RWPE2 (cell line): ENCODE measurements around the gene SPAAR.

ENCODE experiments used
- ATAC-seq: fragments of 200-7000 bp; cut with Tn5 transposase; 3 replicates; pipeline ENCODE4 v1.9.1; 2021; ENCODE audit warnings: low read depth
- DNase-seq: peaks from one replicate; pipeline ENCODE4 v3.0.0-alpha.2; 2020; ENCODE audit warnings: low spot score
- H3K27ac ChIP-seq: fragments of 450-650 bp; 2 replicates; pipeline ENCODE4 v1.5.1; 2017; ENCODE audit warnings: mild to moderate bottlenecking; ENCODE audit not compliant: poor library complexity, severe bottlenecking
- H3K27me3 ChIP-seq: fragments of 250-450 bp; sonication (Bioruptor Pico); 2 replicates; pipeline ENCODE4 v1.5.1; 2021; ENCODE audit warnings: mild to moderate bottlenecking, moderate library complexity; ENCODE audit not compliant: insufficient read depth, poor library complexity, severe bottlenecking
- H3K36me3 ChIP-seq: fragments of 250-450 bp; sonication (Bioruptor Pico); 2 replicates; pipeline ENCODE4 v1.5.1; 2020; ENCODE audit warnings: low read depth, mild to moderate bottlenecking, moderate library complexity
- H3K4me1 ChIP-seq: fragments of 250-450 bp; sonication (Bioruptor Pico); 2 replicates; pipeline ENCODE4 v1.5.1; 2021; ENCODE audit warnings: mild to moderate bottlenecking, moderate library complexity; ENCODE audit not compliant: insufficient read depth, poor library complexity, severe bottlenecking
- H3K4me3 ChIP-seq: fragments of 250-450 bp; sonication (Bioruptor Pico); 2 replicates; pipeline ENCODE4 v1.5.1; 2021; ENCODE audit warnings: mild to moderate bottlenecking, moderate library complexity; ENCODE audit not compliant: severe bottlenecking
- H3K9me3 ChIP-seq: fragments of 250-450 bp; sonication (Bioruptor Pico); 2 replicates; pipeline ENCODE4 v1.5.1; 2021; ENCODE audit warnings: mild to moderate bottlenecking, moderate library complexity; ENCODE audit not compliant: severe bottlenecking
- TF ChIP-seq, protein P1 (sequence below): fragments of 450-650 bp; IDR thresholded peaks from one replicate; pipeline ENCODE4 v1.5.1; 2017; ENCODE audit warnings: mild to moderate bottlenecking, moderate library complexity; ENCODE audit not compliant: poor library complexity, severe bottlenecking

SPAAR gene, protein sequence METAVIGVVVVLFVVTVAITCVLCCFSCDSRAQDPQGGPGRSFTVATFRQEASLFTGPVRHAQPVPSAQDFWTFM

DNA sequence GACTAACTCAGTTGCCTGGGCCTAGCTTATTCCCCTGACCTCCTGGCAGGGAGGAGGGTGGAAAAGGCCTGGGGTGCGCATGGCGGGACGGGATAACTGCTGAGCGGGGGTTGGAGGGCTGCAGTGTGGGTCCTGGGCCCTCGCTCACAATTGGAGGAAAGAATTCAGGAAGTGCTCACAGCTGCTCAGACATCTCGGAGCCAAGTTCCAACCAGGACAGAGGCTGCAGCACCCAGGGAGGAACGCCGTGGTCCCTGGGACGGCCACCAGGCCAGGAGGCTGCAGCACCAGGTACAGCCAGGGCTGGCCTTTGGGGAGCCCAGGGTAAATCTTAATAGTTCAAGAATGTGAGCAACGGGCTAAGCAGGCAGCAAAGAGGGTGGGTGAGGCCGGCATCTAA is at the start of gene SPAAR:
SPAAR (plus strand) TSS at position 217 of the 400 bp plus-strand sequence. CDS start 974 bp downstream, outside the sequence.
- ATAC-seq (no peak), DNase-seq (no peak)
- Histone ChIP-seq H3K27me3 (no peaks in the 10 kb centered on the region), H3K36me3 (no peaks in the 10 kb centered on the region), H3K4me1 (peaks cover 44% of the 10 kb centered on the region), H3K4me3 (no peak within 1 kb of the TSS), H3K27ac (peak within 1 kb of the TSS; percentile 99), H3K9me3 (no peaks in the 10 kb centered on the region)
- TF ChIP-seq, protein P1, sequence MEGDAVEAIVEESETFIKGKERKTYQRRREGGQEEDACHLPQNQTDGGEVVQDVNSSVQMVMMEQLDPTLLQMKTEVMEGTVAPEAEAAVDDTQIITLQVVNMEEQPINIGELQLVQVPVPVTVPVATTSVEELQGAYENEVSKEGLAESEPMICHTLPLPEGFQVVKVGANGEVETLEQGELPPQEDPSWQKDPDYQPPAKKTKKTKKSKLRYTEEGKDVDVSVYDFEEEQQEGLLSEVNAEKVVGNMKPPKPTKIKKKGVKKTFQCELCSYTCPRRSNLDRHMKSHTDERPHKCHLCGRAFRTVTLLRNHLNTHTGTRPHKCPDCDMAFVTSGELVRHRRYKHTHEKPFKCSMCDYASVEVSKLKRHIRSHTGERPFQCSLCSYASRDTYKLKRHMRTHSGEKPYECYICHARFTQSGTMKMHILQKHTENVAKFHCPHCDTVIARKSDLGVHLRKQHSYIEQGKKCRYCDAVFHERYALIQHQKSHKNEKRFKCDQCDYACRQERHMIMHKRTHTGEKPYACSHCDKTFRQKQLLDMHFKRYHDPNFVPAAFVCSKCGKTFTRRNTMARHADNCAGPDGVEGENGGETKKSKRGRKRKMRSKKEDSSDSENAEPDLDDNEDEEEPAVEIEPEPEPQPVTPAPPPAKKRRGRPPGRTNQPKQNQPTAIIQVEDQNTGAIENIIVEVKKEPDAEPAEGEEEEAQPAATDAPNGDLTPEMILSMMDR: no peak

DNA sequence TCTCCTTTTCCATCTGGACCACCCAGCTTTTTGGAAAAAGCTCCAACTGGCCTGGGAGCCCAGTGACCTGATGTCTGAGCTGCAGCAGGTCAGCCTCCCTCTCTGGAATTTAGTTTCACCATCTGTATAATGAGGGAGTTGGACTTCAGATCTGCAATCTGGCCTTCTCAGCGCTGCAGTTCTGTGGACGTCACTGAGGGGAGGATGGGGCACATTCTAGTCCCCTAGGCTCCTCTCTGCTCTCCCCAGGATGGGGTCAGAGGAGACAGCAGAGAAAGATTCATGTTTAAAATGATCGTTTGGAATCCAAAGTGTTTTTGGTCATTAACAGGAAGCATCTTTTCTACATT is 49.3 kb upstream of the SPAAR start:
- Histone ChIP-seq H3K27ac (no peak overlapping the region), H3K4me1 (no peaks in the 10 kb centered on the region), H3K4me3 (no peak overlapping the region), H3K27me3 (no peaks in the 10 kb centered on the region), H3K9me3 (no peaks in the 10 kb centered on the region), H3K36me3 (no peaks in the 10 kb centered on the region)
- DNase-seq: no peak
- TF ChIP-seq, protein P1: no peak
- no peak for ATAC-seq

DNA sequence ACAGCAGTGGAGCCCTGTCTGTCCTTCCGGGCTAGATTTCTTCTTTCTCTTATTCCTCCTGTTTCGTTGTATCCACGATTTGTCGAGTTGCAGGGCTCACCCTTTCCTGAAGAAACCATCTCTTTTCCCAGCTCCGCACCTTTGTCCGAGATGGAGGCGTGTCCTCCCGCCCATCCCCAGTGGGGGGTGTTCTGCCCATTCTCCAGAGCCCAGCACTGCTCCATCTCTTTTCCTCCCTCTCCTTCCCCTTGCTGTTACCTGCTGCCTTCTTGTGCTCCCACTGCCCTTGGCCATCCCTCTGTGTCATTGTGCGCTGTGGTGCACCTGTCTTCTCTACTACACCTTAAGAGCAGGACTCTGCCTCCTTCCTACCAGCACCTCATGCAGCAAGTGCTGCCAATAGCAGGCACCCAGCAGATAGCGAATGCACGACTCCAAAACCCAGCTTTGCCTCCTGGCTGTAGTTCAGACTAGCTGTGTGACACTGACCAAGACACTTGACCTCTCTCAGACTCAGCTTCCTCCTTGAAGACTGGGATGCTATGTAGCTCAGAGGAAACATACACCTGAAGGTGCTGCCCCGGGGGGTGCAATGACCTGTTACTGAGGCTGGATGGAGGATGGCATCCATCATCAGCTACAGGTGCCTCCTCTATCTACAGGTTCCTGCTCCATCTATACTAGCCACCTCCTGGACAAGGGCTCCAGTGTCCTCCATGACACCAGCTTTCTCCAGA is 48.0 kb upstream of the SPAAR start:
- Histone ChIP-seq H3K36me3 (no peaks in the 10 kb centered on the region), H3K27ac (no peak overlapping the region), H3K27me3 (no peaks in the 10 kb centered on the region), H3K4me1 (no peaks in the 10 kb centered on the region), H3K4me3 (no peak overlapping the region), H3K9me3 (no peaks in the 10 kb centered on the region)
- DNase-seq (no peak), ATAC-seq (no peak)
- TF ChIP-seq, protein P1: no peak

DNA sequence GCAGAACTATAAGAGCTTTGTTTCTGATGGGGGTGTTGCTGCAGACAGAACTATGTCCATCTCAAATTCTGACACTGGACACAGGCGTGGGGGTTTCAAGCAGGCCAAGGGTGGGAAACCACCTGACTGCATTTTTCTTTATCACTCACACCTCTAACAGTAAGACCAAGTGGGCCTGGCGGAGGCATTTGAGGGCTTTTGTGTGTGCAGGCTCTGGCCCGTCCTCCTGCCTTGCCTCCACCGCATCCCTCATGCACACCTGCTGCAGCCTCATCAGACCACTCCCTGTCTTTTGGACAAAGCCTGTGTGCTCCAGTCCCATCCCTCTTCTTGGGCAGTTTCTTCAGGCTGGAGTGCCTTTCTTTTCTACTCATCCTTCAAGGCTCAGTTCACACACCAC is 47.0 kb upstream of the SPAAR start:
- H3K27me3 ChIP-seq: no peaks in the 10 kb centered on the region
- H3K36me3 ChIP-seq: no peaks in the 10 kb centered on the region
- no peak overlapping the region for H3K4me3 ChIP-seq
- DNase-seq (no peak), ATAC-seq (no peak)
- no peak overlapping the region for H3K27ac ChIP-seq
- no peaks in the 10 kb centered on the region for H3K9me3 ChIP-seq
- TF ChIP-seq, protein P1: no peak
- H3K4me1 ChIP-seq: no peaks in the 10 kb centered on the region

DNA sequence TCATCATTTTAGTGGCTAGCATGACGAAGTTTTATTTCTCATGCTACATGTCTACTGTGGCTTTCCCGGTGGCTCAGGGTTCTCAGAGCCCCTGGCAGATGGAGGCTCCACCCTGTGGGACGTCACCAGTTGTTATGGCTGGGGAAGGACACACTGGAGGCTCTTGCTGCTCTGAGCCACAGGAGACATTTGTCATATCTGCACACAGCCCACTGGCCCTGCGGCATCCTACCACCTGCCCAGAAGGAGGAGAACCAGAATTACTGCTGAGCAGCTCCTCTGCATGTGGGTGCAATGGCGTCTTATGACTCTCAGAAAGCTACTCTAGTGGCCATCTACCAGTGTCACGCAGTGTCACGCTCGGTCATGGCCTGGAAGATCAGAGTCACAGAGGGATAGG is 45.7 kb upstream of the SPAAR start:
- no peak overlapping the region for H3K27ac ChIP-seq
- H3K9me3 ChIP-seq: no peaks in the 10 kb centered on the region
- no peak for ATAC-seq
- TF ChIP-seq, protein P1: no peak
- DNase-seq: no peak
- no peaks in the 10 kb centered on the region for H3K36me3 ChIP-seq
- no peaks in the 10 kb centered on the region for H3K4me1 ChIP-seq
- H3K4me3 ChIP-seq: no peak overlapping the region
- no peaks in the 10 kb centered on the region for H3K27me3 ChIP-seq
